PC-9 (cell line): ENCODE measurements around the gene PADI1. TPM values are rescaled to one million over a fixed set of nuclear protein-coding genes. Genes with fewer than 3 reads are reported as not detected.

Experiments used
- BruUV-seq: library from RNA; stranded (reverse); fragments of 400-500 nt; replicated peaks from 2 replicates; lab custom pipeline; 2021; lab: Mats Ljungman, UMichigan
- CTCF ChIA-PET: fragments of 300-600 bp; sonication (Branson Sonifier 250); formaldehyde crosslinking; loops from one replicate; lab custom pipeline; 2022; ENCODE audit warnings: antibody characterized with exemption; lab: Charles Lee
- POLR2A ChIA-PET: fragments of 300-600 bp; sonication (Branson Sonifier 250); formaldehyde crosslinking; loops from one replicate; lab custom pipeline; 2022; ENCODE audit warnings: antibody characterized with exemption; ENCODE audit not compliant: unreplicated experiment; lab: Charles Lee
- DNase-seq, 2 experiments: peaks; one replicate each; pipeline versions ENCODE4 v3.0.0 to v3.0.0-alpha.2; 2015 to 2022; ENCODE audit warnings: mixed read lengths in 1 of 2
- H2AFZ ChIP-seq: fragments of 200-600 bp; sonication (generic); 2 replicates; pipeline ENCODE4 v1.8.1; 2017; ENCODE audit warnings: antibody characterized with exemption
- H3F3A ChIP-seq: fragments of 200-600 bp; sonication (generic); 2 replicates; pipeline ENCODE4 v1.8.1; 2017; ENCODE audit warnings: antibody characterized with exemption, mild to moderate bottlenecking, low read depth; ENCODE audit not compliant: insufficient read depth
- H3K27ac ChIP-seq: fragments of 200-600 bp; sonication (generic); 2 replicates; pipeline ENCODE4 v1.6.1; 2016; ENCODE audit warnings: mixed run types
- H3K27me3 ChIP-seq: fragments of 200-600 bp; sonication (generic); 2 replicates; pipeline ENCODE4 v1.6.1; 2016; ENCODE audit warnings: low read depth, mixed run types; ENCODE audit not compliant: insufficient read depth
- H3K36me3 ChIP-seq: fragments of 200-600 bp; sonication (generic); 2 replicates; pipeline ENCODE4 v1.6.1; 2016; ENCODE audit warnings: low read depth, mixed run types
- H3K4me1 ChIP-seq: fragments of 200-600 bp; sonication (generic); replicated peaks from 2 replicates; pipeline ENCODE4 v1.6.1; 2016; ENCODE audit warnings: mixed run types; ENCODE audit not compliant: insufficient read depth
- H3K4me2 ChIP-seq: fragments of 200-600 bp; sonication (generic); 2 replicates; pipeline ENCODE4 v1.6.1; 2017; ENCODE audit warnings: mixed run types
- H3K4me3 ChIP-seq: fragments of 200-600 bp; sonication (generic); 2 replicates; pipeline ENCODE4 v1.6.1; 2016; ENCODE audit warnings: mixed run types
- H3K79me2 ChIP-seq: fragments of 200-600 bp; sonication (generic); 2 replicates; pipeline ENCODE4 v1.6.1; 2017; ENCODE audit warnings: low read depth, mixed run types
- H3K9me2 ChIP-seq: fragments of 200-600 bp; sonication (generic); 2 replicates; pipeline ENCODE4 v1.8.1; 2017; ENCODE audit warnings: mild to moderate bottlenecking; ENCODE audit not compliant: insufficient read depth
- H3K9me3 ChIP-seq: fragments of 200-600 bp; sonication (generic); 2 replicates; pipeline ENCODE4 v1.8.1; 2016; ENCODE audit warnings: low read depth; ENCODE audit not compliant: insufficient read depth
- H4K20me1 ChIP-seq: fragments of 200-600 bp; sonication (generic); 2 replicates; pipeline ENCODE4 v1.8.1; 2017; ENCODE audit not compliant: insufficient read depth
- CTCF ChIP-seq: fragments of 200-600 bp; sonication (generic); conservative IDR thresholded peaks from 2 replicates; pipeline ENCODE4 v1.6.1; 2017; ENCODE audit warnings: mixed run types, antibody characterized with exemption, mild to moderate bottlenecking, moderate library complexity
- EZH2 ChIP-seq: fragments of 200-600 bp; sonication (generic); IDR thresholded peaks from 2 replicates; pipeline ENCODE4 v1.8.0; 2017; ENCODE audit warnings: antibody characterized with exemption, low read depth
- intact Hi-C: fragments of 100-400 bp; cut with micrococcal nuclease; formaldehyde crosslinking; loops from one replicate; pipeline ENCODE4 v1.10.0; 2022; ENCODE audit not compliant: unreplicated experiment
- total RNA-seq: library from RNA; stranded (reverse); gene quantifications from 2 replicates; pipeline ENCODE4 v1.2.3, GENCODE V29; 2021

PADI1 gene
- total RNA-seq, 1 experiment from 2014 or later: 28.3 TPM

GRCh38 chr1:17218939-17219338 is 14.0 kb downstream of the PADI1 start:
- Histone ChIP-seq H3K4me2 (no peak overlapping the region), H2AFZ (no peak overlapping the region), H3K79me2 (peaks cover 59% of the 10 kb centered on the region), H3K4me1 (peaks cover 29% of the 10 kb centered on the region), H3K9me3 (no peaks in the 10 kb centered on the region), H3K4me3 (no peak overlapping the region), H3K9me2 (no peaks in the 10 kb centered on the region), H4K20me1 (no peaks in the 10 kb centered on the region), H3K27ac (no peak overlapping the region), H3F3A (peaks cover 20% of the 10 kb centered on the region; the same call in 1 of the 2 replicates), H3K36me3 (no peaks in the 10 kb centered on the region), H3K27me3 (no peaks in the 10 kb centered on the region)
- CTCF ChIA-PET: no interaction called here
- TF ChIP-seq CTCF: no peak
- no peak for TF ChIP-seq EZH2
- intact Hi-C loops: no loop called here
- BruUV-seq: no TSS peak
- DNase-seq: no peak
- POLR2A ChIA-PET: no interaction called here

DNA sequence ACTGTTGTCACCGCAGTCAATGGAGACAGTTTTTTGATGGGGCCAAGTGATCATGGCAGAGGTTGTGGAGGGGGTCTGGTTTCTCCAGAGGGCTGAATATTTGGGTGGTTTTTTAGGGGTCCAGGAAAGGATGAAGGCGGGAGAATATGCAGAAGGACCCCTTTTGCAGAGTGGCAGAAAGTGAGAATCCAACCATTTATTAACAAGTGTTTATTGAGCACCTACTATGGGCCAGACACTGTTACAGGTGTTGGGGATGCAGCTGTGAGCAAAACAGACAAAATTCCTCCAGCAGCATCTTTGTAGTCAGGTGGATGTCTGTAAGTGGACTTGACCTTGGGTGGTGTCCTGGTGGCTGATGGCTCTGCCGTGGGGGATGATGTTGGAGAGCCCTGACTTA is 15.4 kb downstream of the PADI1 start:
- Histone ChIP-seq H3K4me3 (no peak overlapping the region), H3F3A (peaks cover 15% of the 10 kb centered on the region; the same call in 1 of the 2 replicates), H3K79me2 (peaks cover 50% of the 10 kb centered on the region), H3K4me2 (no peak overlapping the region), H3K27ac (no peak overlapping the region), H3K9me2 (no peaks in the 10 kb centered on the region), H2AFZ (no peak overlapping the region), H3K9me3 (no peaks in the 10 kb centered on the region), H4K20me1 (no peaks in the 10 kb centered on the region), H3K4me1 (peaks cover 20% of the 10 kb centered on the region), H3K27me3 (no peaks in the 10 kb centered on the region), H3K36me3 (no peaks in the 10 kb centered on the region)
- POLR2A ChIA-PET: no interaction called here
- CTCF ChIA-PET: no interaction called here
- BruUV-seq: no TSS peak
- no peak for DNase-seq
- intact Hi-C loops: no loop called here
- TF ChIP-seq CTCF (no peak), EZH2 (no peak)

DNA sequence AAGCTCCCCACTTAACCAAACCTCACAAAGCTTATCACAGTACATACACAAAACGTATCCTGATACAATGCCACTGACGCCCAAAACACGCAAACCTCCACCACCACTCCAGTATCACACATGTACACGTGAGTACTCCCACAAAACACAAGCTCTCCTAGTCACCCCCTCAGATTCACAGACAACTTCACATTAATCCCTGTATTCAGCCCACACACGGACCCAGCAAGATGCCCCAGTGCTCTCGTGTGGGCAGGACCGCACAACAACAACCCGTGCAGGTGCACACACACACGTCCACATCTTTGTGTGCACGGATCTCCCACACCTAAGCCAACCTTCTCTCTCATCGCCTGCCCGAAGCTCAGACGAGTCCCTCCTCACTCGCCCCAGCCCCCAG is 17.6 kb downstream of the PADI1 start:
- no peak for DNase-seq
- H3K9me3 ChIP-seq: no peaks in the 10 kb centered on the region
- H3K4me1 ChIP-seq: peaks cover 28% of the 10 kb centered on the region
- no peak overlapping the region for H3K4me2 ChIP-seq
- H3K79me2 ChIP-seq: peaks cover 32% of the 10 kb centered on the region
- no peak overlapping the region for H3K27ac ChIP-seq
- BruUV-seq: no TSS peak
- no peaks in the 10 kb centered on the region for H4K20me1 ChIP-seq
- ChIA-PET POLR2A (interaction anchor here (0.6 kb wide), 1 partner anchor 842 kb away, joined by 4 read pairs; no protein-coding TSS in a partner anchor), CTCF (no interaction called here)
- H3F3A ChIP-seq: peaks cover 26% of the 10 kb centered on the region; the same call in 1 of the 2 replicates
- H2AFZ ChIP-seq: no peak overlapping the region
- no peaks in the 10 kb centered on the region for H3K9me2 ChIP-seq
- no peak overlapping the region for H3K4me3 ChIP-seq
- H3K36me3 ChIP-seq: no peaks in the 10 kb centered on the region
- TF ChIP-seq CTCF (no peak), EZH2 (no peak)
- intact Hi-C loops: no loop called here
- H3K27me3 ChIP-seq: no peaks in the 10 kb centered on the region
